ENCODE data around the gene CHCHD6.

CHCHD6 gene

GRCh38 chr3:126951561-126951960 lies 247.5 kb downstream of the CHCHD6 start:
- DNase-seq, result no peak

DNA sequence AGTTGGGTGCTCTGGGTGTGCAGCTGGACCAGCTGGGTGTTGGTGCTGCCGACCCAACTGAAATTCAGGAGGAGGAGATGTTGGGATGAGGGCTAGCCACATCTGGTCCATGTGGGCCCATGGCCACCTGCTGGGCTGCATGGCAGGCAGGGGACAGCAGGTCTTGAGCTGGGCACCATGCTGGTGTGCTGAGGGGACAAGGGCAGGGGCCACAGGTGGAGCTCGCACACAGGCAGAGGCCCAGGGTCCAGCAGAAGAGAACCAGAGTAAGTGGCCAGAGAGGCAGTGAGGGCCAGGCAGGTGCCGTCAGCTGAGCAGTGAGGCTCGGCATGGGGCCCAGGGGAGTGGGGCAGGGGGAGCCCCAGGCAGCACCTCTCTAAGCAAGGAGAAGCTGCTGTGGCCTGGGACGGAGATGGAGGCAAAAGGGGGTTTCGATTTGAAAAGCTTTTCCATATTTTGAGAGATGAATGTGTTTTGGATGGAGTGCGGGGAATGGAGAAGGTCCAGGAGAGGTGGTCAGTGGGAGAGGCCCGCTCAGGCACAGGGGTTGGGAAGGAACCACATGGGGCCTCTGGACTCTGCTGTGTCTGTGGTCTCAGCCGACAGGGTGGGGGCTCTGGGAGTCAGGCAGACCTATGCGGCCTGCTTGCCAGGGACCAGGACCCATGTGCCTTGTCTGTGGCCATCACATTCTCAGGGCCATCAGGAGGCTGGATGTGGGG lies 248.4 kb downstream of the CHCHD6 start:
- DNase-seq, result no peak

- DNase-seq, result no peak
Measured at GRCh38 chr3:126952983-126953660, 249.1 kb downstream of the CHCHD6 start.

DNA sequence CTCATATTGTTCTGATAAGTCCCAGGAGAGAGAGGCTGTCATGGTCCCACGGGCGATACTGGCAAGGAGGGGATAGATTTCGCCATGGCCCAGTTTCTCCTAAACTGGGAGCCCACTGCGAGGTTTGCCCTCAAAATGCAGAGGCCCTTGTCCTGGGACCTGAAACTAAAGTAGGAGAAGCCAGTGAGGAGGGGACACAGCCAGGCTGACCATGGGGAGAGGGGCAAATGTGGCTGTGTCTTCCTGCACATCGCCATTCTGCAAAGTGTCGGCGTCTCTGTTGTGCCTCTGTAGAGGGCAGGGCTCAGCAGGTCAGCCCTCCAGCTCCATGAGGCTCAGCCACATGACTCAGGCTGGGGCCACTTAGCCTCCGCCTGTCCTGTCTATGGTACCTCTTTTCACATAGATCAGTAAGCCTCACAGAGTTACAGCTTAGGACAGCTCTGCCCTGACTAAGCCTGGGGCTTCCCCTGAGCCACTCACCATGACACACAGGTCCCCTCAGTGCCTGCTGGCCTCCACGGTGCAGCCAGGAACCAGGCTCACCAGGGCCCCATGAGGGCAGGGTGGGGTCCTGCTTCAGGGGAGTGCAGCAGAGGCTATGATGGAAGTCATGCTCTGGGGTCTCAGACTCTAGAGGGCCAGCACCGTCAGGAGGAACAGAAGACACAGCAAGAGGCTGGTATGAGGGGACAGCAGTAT lies 250.3 kb downstream of the CHCHD6 start:
- DNase-seq, result no peak

DNA sequence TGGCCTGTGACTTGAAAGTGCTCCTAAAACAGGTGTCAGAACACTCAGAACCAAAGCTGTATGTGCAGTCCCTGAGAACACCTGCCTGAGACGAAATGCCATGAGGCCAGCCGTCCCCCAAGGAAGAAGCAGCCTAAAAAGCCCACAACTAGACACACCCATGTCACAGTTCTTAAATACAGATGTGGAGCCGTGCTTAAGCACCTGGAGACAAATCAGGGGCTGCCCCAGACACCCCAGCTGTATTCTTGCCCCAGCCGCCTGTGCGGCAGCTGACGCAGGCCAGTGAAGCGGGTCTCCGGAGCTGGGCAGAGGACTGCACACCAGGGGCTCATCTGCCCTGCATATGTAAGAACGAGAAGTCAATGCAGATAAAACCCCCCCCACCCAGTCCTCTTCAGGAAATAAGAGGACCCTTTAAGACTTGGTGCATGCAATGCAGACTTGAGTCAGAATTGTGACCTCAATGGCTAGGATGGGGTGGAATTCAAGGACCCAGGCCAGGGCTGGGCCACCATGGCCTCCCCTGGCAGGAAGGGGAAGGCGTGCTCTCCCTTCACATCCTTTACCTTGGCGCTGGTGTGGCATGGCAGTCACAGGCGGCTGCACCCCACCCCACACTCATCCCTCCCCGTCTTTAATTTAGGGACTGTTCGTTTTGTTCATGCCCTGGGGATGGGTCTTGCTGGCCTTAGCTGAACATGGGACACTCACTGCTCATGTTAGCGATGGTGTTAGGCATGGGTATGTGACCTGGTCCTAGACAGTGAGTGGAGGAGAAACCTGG lies 251.2 kb downstream of the CHCHD6 start:
- DNase-seq, result no peak

DNA sequence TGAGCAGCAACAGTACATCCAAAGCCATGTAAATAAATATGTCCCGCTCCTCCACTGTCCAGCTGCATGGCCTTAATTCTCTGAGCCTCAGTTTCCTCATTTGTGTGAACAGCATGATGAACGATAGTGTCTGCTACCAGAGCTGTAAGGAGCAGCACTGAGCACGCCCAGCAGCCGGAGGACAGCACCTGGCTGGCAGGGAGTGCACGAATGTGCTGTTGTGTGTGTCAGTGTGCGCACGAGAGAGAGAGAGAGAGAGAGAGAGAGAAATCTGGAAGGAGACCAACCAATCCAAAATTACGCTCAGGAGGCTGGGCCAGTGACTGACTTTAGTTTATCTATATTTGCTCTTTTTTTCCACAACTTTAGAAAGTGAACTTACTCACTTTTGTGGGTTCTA lies 252.3 kb downstream of the CHCHD6 start:
- DNase-seq, result no peak

- DNase-seq, result no peak
Measured at GRCh38 chr3:126956866-126957650, 253.0 kb downstream of the CHCHD6 start.

DNA sequence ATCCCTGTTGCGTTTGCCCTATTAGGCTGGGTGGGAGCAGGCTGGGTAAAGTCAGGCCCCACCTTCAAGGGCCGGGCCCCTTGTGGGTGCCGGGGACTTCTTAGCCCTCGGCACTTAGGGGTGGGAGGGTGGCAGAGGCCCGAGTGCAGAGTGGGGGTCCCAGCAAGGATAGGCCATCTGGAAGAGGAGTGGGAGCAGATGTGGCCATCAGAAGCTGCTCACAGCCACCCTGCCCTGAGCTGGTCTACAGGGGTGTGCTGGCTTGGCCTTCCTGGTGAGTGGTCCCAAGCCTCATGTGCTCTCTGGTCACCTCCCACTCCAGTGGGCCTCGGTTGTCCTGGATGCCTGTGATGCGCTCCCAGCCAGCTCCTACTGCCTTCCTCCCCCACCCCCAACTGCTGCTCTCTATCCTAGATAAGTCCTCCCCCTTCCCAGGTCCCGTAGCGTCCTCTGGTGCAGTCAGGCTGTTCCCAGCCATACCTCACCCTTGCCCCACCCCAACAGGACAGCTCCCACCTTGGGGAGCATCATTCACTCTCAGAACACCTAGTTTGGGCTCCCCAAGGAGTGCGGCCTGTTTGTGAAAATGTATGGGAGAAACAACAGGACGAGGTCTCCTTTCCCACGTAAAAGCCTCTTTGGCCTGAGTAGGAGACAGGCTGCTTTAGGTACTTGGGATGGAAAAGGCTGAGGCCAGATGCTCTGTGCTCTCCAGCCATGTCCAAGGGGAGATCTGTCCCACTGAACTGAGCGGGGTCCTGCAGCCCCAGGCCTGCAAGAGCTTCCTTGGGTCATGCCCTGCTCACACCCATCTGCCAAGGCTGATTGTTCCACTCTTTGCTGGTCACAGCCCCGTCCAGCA lies 254.0 kb downstream of the CHCHD6 start:
- no peak for DNase-seq

GRCh38 chr3:126958638-126959085 lies 254.6 kb downstream of the CHCHD6 start:
- no peak for DNase-seq

- DNase-seq, result no peak
Measured at GRCh38 chr3:126959136-126959920, 255.3 kb downstream of the CHCHD6 start.

DNA sequence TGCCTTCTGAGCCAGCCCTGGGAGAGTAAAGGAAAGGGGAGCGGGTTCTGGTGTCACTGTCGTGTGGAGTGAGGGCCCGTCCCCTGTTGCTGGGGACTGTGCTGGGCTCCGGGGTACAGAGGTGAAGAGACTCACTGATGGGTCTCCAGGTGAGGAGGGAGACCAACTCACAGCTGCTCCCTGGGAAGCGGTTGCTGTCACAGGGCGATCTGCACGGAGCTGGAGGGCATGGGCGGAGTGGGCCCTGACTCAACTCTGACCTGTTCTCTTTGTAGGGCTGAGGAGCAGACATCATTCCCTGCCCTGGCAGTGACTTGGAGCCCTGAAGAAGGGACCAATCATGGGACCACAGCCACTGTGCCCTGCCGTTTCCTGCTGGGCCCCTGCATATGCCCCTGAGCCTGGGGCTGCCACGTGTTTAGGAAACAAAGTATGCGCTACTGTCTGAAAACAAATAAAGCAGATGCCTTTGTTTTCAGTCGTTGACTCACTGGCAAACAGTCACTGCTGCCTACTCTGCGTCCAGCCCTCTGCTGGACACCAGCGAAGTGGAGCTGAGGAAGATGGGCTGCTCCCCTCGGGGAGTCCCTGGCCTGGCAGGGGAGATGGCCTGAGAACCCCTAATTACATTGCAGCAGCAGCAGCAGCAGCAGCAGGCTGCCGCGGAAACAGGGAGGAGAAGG lies 256.0 kb downstream of the CHCHD6 start:
- no peak for DNase-seq

DNA sequence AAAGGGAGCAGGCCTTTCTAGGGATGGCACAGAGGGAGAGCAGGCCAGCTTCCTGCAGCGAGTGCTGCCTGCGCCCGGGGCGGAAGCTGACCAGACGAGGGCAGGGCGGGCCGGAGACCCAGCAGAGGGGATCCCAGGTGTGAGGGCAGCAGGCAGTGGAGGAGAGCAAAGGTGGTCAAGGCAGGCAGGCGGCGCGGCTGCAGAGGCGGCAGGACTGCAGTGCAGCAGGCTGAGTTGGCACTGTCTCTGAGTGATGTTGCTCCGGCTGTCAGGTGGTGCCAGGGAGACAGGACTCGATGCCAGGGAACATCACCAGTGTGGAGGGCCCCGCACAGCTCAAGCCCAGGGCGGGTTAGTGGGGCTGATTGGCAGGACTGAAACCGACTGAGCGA lies 256.6 kb downstream of the CHCHD6 start:
- DNase-seq, result no peak

DNA sequence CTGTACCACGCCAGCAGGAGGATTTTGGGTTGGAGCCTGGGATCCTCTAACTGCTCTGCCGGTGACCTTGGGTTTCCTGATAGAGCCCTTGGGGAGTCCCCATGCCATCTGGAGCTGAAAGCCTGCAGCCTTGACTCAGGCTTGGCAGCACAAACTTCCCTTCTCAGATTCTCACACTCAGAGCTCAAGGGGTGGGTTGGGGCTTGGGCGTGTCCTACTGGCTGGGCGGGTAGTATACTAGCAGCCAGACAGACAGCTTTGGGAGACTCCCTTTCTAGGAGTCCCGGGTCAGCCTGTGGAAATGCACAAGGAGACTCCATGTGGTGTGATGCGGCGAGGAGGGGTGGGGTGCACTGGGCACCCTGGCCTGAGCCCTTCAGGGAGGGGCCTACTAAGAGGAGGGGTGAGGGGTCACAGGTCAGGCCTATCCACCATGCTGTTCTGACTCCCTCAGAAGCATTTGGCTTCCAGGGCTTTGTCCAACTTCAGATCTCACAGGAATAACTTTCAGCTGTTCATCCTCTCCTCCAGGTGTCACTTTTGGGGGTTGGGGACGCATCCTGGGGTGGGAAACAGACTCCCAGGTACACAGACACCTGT lies 257.3 kb downstream of the CHCHD6 start:
- DNase-seq, result no peak

GRCh38 chr3:126961791-126962461 lies 257.9 kb downstream of the CHCHD6 start:
- DNase-seq, result no peak

DNA sequence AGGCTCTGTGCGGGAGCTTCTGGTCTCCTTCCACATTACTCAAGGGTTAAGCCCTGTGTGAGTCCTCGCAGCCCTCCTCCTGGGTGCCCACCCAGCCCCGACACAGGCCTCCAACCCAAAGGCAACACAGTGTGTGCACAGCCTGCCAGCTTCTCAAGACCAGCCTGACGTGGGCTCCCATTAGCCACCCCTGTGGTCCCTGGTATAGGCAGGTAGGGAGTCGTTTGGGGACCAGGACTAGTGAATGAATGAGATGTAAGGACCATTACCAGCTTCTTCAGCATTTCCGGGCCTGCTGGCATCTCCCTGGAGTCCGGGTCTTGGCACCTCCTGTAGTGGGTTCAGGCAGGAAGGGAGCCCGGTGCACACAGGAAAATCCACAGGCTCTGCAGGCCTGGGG lies 258.7 kb downstream of the CHCHD6 start:
- DNase-seq, result no peak

DNA sequence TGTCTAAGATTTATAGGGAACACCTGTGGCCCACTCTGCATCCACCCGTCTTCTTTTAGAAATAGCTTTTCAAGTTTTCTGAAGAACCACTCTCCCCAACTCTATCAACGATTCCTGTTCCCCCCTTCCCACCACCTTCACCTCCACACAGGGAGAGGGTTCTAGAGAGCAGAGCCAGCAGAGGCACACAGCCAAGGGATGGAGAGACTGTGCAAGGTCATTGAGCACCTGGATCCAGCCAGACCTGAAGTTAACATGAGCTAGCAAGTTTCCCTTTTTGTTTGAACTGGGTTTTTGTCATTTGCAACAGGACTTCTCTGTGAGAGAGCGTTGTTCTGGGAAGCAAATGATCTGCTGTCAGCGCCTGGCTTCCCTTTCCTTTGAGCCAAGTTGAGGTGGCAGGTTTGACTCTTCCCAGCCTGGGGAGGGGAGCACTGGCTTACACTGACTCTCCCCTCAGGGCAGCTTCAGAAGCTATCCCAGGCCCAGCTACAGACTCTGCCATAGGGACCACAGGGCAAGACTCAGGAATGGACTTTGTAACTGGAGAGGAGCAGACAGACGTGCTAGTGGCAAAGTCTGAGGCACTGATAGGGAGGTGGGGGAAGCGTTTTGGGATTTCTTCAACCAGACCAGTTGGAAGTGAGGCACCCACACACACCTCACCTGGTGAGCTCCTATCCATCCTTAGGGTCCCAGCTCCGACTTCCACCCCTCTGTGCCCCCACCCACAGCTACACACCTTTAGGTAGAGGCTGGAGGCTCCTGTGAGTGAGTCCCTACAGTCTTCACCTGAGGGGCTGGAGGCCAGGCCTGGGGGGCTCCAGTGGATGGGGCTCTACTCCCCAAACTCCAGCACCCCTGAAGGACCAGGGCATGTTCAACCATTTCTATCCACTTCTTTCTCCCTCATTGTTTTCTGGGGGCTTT lies 259.5 kb downstream of the CHCHD6 start:
- no peak for DNase-seq

DNA sequence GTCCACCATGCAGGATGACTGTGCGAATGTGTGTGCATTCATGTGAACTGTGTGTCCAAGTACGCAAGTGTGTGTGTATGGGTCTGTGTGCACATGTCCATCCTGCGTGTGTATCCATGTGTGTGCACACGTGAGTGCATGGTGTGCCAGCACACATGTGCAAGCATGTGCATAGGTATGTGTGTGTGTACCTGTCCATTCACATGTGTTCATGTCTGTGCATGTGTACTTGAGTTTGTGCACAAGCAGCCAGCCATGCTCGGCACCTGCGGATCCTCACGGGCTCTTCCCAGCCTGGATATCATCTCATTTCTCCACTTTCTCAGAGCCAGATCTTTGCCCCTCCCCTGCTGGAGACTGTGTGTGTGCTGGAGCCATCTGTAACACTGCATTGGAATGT lies 260.2 kb downstream of the CHCHD6 start:
- no peak for DNase-seq

DNA sequence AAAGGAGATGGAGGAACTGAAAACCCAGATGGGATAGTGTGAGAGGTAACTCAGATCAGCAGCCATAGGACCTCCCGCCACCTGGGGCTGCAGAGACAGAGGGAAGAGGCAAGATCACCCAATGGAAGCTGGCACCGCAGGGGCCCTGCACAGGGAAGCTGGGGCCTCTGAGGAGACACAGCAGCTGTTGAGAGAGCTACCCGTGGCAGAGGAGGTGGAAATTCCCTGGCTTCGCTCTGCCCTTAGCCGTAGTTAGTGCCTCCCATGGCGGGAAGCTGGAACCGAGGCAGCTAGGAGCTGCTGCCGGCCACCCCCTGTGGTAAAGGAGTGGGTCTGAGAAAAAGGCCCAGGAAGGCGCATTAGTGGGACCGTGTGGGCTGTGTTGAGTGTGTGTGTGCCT lies 260.9 kb downstream of the CHCHD6 start:
- DNase-seq, result no peak

Data from 8988T (cell line).